ENCODE results near the gene PRKAG3.

- TF ChIP-seq EZH2 (IDR thresholded peaks at IDR 0.05; ENCODE audit: borderline replicate concordance, insufficient read depth, low read depth, low read length, poor library complexity, severe bottlenecking) (no peak), CTCF (IDR thresholded peaks at IDR 0.05) (no peak)
Measured at GRCh38 chr2:218856167-218856895, 24.7 kb upstream of the PRKAG3 start.

All from B cell (primary cell).